G401 (cell line): ENCODE measurements around the gene GNG5. TPM values are rescaled to one million over a fixed set of nuclear protein-coding genes. Genes with fewer than 3 reads are reported as not detected.
A peak's percentile ranks its signal among the peaks of the same experiment; 100 is the strongest.
"Not testable (repeated sequence)": the region's sequence is repeated elsewhere in the genome, so short reads cannot be mapped to it uniquely, and the experiment has no call there.

Source experiments
- DNase-seq: peaks from one replicate; pipeline ENCODE4 v3.0.0-alpha.2; 2015; ENCODE audit warnings: low spot score
- in situ Hi-C: cut with HindIII; loops from 2 replicates; pipeline ENCODE4 v1.10.0; 2016; ENCODE audit warnings: low sequenced_read_pairs, mixed read lengths
- total RNA-seq: library from RNA; depleted of rRNA; stranded (reverse); fragments of >200 nt; shearing (Covaris generic); gene quantifications from 2 replicates; pipeline ENCODE4 v1.2.3, GENCODE V29; 2014; rRNA removed

Gene GNG5
- total RNA-seq, 1 experiment from 2014 or later = 117 TPM

- in situ Hi-C loops = no loop called here
- no peak for DNase-seq
Observed at GRCh38 chr1:84493747-84494146, 12.6 kb downstream of the GNG5 start.

GRCh38 chr1:84492726-84493125, 13.7 kb downstream of the GNG5 start:
- in situ Hi-C loops = no loop called here

GRCh38 chr1:84489766-84490165, 16.6 kb downstream of the GNG5 start:
- in situ Hi-C loops = no loop called here
- DNase-seq = no peak

More at GRCh38 chr1:84492726-84493125, 13.7 kb downstream of the GNG5 start:
- no peak for DNase-seq

- in situ Hi-C loops = no loop called here
- DNase-seq = no peak
Observed at GRCh38 chr1:84488107-84488506, 18.3 kb downstream of the GNG5 start.

GRCh38 chr1:84481317-84481716, 25.1 kb downstream of the GNG5 start:
- no peak for DNase-seq
- in situ Hi-C loops = no loop called here

DNA sequence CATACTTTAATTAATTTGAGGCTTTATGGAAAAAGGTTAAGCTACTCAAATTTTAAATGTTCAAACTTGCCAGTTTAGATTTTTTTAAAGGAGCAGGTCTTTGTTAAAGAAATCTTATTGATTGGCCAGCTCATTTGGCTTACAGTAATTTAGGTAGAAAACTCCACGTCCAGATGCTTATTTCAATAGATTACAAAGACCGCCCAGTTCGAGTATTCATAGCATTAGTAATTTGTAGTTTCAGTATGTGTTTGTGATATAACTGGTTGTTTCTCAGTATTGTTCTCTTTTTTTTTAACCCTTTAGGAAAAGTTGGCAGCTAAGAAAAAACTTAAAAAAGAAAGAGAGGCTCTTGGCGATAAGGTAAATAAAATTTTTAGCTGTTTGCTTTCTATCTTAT, 25.7 kb downstream of the GNG5 start:
- in situ Hi-C loops = no loop called here

DNA sequence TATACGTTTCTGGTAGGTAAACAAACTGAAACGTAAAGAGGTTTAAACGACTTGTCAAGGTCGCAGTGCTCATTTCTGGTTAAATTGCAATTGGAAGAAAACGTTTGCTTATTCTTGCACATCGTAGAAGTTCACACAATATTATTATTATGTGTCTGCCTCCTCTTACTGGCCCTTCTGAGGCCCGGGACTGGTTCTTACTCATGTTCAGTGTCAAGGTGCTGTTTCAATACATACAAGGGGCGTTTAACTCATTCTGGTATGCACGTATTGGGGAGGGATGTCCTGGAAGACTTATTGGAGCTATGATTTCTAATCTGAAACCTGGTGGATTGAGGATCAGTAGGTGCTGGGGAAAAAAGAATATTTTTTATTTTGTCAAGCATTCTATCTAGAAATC, 26.4 kb downstream of the GNG5 start:
- peak; percentile 37 for DNase-seq
- in situ Hi-C loops = no loop called here

More for the DNA sequence above, 25.7 kb downstream of the GNG5 start:
- DNase-seq = no peak

- in situ Hi-C loops = no loop called here
Observed at GRCh38 chr1:84478876-84479868, 27.2 kb downstream of the GNG5 start, which contains the start of gene RPF1. Gene RPF1, plus strand, starts transcription at chr1:84479266. Its CDS starts 16 bp downstream, at chr1:84479282.

DNA sequence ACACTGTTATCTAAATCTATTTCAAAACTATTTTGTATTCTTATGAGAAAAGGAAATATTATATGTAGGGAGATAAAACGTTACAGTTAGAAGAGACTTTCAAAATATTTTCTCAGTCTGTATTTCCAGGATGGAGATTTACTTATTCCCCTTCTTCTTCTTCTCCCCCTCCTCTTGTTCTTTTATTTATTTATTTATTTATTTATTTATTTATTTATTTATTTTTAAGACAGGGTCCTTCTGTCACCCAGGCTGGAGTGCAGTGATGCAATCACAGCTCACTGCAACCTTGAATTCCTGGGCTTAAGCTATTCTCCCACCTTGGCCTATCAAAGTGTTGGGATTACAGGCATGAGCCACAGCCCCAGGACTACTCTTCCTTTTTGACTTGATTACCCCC, 30.2 kb downstream of the GNG5 start:
- in situ Hi-C loops = no loop called here

More at GRCh38 chr1:84478876-84479868, 27.2 kb downstream of the GNG5 start, which contains the start of gene RPF1:
- DNase-seq = peak; percentile 79

DNA sequence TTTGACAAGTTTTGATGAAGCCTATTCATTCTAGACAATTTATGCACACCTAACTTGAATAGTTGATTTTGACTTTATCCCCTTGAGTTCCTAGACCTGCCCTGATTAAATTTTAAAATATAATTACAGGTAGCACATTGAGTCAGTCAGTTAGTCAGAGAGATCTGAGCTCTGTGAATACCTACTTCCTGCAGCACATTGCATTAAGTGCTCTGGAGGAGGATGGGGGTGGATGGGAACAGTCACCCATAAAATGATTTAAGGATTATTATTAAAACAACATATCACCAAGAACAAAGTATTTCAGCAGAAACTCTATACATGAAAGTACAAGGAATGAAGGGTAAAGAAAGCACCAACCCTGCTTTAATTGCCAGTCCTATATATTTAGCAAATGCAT, 39.1 kb downstream of the GNG5 start:
- in situ Hi-C loops = no loop called here
- no peak for DNase-seq

More for the DNA sequence above, 30.2 kb downstream of the GNG5 start:
- no peak for DNase-seq

DNA sequence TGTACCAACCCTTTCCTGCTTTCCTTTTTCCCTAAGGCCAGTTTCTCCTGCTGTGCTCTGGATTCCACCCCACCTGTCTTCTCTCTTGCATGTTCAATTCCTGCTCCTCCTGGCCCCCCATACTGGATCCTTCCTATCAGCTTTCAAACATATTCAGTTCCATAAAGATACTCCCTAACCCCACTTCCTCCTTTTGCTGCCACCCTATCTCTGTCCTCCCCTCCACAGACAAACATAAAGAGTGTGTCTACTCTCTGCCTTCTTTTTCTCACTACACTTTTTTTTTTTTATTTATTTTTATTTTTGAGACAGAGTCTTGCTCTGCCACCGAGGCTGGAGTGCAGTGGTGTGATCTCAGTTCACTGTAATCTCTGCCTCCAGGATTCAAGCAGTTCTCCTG, 44.3 kb downstream of the GNG5 start:
- in situ Hi-C loops = no loop called here
- DNase-seq = no peak

DNA sequence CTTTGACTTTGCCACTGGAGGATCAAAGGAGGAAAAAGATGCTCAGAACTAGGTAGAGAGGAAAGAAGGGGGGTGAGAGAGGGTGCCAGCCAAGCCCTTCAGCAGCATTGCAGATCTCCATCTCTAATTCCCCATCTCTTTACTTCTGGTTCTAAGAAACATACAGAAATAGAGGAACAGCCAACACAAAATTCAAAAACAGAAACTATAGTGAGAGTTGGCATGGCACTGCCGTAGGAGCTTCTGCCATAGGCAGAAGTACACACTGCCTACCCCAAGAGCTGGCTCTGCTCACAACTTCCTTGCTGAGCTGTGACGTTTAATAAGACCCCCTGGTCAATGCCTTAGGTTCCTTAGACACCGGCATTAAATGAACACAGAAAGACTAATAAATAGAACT, 53.9 kb downstream of the GNG5 start:
- no peak for DNase-seq
- in situ Hi-C loops = no loop called here

DNA sequence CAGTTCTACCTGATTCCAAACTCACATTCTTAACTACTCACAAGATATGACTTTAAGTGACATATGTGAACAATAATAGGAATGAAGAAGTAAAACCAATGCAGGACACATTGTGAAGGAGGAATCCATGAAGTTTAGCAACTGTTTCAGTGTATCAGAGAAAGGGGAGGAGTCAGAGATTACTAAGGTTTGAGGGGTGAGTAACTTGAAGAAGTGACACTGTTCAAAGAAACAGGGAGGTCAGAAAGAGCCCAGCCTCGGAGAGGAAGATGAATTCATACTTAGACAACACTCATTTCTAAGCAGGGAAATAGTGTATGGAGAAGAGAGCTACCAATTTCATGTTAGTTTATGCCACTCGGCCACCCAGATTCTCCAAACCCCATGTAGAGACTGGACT, 55.5 kb downstream of the GNG5 start:
- in situ Hi-C loops = no loop called here

DNA sequence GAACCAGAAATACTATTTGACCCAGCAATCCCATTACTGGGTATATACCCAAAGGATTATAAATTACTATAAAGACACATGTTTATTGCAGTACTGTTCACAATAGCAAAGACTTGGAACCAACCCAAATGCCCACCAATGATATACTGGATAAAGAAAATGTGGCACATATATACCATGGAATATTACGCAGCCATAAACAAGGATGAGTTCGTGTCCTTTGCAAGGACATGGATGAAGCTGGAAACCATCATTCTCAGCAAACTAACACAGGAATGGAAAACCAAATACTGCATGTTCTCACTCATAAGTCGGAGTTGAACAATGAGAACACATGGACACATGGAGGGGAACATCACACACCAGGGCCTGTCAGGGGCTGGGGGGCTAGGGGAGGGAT, 57.7 kb downstream of the GNG5 start:
- in situ Hi-C loops, DNase-seq: not testable (repeated sequence)

More for the DNA sequence above, 55.5 kb downstream of the GNG5 start:
- no peak for DNase-seq

Other genes starting within 250 kb of the GNG5 start
- not detected in 2 replicates for gene SAMD13, start 204.9 kb downstream of the GNG5 start, total RNA-seq
- not detected in 2 replicates for gene DNASE2B, start 108.1 kb downstream of the GNG5 start, total RNA-seq
- gene RPF1, start 27.3 kb downstream of the GNG5 start, total RNA-seq = 56.9 and 76.8 TPM in 2 replicates
- not detected in 2 replicates for gene SPATA1, start 195 bp downstream of the GNG5 start, total RNA-seq
- gene CTBS, start 67.9 kb upstream of the GNG5 start, total RNA-seq = 3.6 and 3.9 TPM in 2 replicates
- 7.5 and 13.1 TPM in 2 replicates for gene SSX2IP, start 183.9 kb upstream of the GNG5 start, total RNA-seq